HG02840 (cell line): ENCODE measurements around the gene SLC40A1.

Experiments used
- ATAC-seq: cut with Tn5 transposase; IDR thresholded peaks from one replicate; pipeline ENCODE4 v1.9.1; 2021; ENCODE audit warnings: mild to moderate bottlenecking, moderate library complexity, moderate number of reproducible peaks; ENCODE audit not compliant: unreplicated experiment, low FRiP score

SLC40A1 gene

GRCh38 chr2:189601043-189601442, 20.5 kb upstream of the SLC40A1 start:
- no peak for ATAC-seq

DNA sequence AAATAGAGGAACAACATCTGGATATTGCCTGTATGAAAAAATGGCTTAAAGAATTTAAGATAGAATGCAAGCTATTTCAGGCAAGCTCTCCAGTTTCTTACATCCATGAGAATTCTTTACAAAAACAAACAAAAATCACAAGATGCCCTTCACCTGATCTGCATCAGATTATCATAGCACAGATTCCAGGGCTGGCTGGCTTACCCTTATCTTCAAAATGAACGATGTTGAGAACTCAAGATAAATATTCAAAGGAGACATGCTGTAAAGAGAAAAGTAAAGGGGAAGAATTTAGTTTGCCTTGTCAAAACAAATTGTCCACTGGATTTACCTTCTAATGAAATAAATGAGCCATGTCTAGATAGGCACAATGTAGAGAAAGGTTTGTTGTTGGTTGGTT, 18.7 kb upstream of the SLC40A1 start:
- no peak for ATAC-seq

GRCh38 chr2:189595417-189595816, 14.8 kb upstream of the SLC40A1 start:
- ATAC-seq, result no peak

GRCh38 chr2:189594305-189594704, 13.7 kb upstream of the SLC40A1 start:
- ATAC-seq, result no peak

DNA sequence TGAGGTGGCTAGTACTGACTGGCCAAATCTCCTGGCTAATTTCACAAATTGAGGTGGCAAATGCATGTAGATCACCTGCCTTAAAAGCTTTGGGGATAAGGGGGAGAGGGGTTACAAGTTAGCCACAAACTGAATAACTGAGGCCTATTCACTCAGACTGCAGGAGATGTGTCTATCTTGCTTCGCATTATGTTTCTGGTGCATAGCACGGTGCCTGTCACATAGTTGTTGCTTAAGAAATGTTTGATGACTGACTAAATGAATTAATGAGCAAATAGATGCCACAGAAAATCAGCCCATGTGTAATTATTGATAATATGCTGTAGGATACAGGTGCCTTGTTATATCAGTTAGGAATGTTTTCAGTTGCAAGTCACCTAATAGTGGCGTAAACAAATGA, 12.5 kb upstream of the SLC40A1 start:
- no peak for ATAC-seq

GRCh38 chr2:189592353-189592984, 11.9 kb upstream of the SLC40A1 start:
- ATAC-seq, result no peak

GRCh38 chr2:189587780-189588179, 7.2 kb upstream of the SLC40A1 start:
- no peak for ATAC-seq

DNA sequence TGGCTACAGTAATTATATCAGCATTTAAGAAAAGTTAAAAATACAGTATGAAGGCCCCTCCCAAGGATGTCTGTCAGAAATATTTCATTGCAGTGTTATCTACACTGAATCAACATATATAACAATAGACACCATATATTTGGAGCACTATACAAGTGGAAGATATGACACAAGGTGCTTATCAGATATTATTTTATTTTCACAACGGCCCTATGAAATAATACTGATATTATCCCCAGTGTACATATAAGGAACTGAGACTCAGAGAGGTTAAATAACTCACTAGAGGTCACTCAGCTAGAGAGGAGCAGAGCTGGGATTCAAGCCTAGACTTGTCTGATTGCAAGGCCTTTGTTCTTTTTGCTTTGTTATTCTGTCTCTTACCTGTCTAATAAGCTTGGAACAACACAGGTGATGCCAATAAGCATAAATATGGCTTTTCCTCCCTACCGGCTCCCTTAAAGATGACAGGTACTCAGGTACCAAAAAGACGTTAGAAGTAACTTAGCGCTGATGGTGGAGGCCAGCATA, 4.7 kb upstream of the SLC40A1 start:
- ATAC-seq, result no peak

DNA sequence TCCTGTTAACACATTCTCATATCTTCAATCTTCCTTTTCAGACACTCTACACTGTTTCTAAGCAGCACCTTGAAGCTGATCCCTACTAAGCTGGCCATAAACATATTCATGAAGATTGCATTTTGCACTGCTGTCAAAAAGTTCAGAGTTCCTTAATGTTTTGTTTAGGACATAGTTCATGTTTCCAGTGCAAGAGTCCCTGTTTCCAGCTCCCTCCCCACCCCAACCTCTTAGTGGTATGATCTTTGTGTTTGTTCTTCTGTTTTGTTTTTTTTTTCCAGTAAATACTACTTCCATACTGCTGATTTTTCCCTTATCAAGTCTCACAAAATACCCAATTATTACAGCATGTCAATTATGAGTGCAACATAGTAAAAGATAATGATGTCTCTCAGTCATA, 4.1 kb upstream of the SLC40A1 start:
- no peak for ATAC-seq

DNA sequence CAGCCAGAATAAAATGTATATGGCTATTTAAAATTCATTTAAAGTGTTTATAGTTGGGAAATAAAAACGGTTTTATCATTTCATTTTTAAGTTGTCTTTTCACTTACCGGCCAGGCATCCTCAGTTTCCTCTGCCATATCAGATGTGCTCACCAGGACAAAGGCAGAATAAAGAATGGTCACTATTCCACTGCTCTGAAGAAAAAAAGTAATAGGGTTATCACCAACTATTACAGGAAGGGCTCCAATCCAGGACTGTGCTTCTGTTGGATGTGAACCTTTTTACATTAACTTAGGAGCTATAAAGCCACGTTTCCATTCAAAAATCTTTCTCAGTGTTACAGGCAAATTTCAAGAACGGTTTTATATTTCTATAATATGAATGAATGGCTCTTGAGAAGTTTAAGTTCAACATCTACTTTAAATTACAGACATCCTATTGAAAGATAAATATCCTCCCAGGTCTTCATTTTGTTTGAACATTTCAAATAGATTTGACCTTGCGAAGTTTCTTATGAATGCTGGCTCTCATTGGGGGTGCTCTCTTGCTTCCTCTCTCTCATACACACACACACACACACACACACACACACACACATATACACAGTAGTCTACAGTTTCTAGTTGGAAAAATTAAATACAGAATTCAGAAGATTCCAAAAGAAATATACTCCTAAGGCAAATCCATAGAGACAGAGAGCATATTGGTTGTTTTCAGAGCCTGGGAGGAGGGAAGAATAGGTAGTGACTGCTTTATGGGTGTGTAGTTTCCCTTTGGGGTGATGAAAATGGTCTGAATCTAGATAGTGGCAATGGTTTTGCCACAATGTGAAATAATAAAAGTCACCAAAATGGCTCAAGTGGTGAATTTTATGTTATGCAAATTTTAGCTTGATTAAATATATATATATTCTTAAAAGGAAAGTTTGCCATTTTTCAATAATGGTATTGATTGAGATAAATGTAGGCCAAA, 2.9 kb upstream of the SLC40A1 start:
- ATAC-seq, result no peak

DNA sequence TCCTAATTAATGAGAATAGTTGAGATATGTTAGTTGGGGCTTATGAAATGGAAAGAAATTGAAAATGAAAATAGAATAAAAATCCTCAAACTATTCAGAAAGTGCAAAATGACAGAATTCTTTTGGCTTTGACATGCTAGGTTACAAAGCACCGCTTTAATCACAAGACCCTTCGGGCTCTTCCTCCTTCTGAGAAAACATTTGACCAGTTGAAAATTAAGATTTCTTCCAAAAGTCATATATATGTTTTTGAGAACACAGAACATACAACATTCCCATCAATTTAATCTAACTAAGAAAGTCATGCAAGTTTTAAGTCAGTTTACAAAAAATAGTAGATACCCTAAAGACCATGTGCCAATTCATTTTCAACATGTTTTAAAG, 2.2 kb upstream of the SLC40A1 start:
- no peak for ATAC-seq

DNA sequence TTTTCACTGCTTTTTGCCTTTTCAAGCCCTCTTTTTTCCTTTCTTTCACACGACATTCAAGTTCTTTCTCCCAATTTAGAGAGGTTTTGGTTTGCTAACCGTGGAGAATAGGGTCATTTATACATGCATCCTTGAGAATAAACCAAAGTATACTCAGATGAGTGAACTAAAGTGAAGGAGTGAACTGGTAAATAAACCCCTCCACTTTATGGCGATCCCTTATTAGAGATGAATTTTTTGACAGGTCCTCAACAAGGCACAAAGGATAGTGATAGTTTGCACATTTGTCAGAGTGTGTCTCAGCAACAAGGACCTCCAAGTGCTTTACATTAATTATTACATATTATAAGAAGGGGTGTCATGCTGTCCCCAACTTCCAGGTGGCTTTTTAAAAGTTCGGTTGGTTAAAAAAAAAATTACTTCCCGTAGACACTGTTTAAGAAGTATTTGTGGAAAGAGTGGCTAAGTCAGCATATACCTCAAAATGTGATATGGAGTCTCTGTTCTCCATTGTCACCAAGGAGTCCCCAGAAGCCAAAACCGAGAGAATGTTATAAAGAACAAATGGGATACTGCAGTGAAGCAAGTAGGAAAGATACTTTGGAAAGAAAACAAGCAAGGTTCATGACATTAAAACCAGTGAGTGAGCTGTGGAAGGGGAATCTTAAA, 1.7 kb upstream of the SLC40A1 start:
- no peak for ATAC-seq

- ATAC-seq, result no peak
Observed at GRCh38 chr2:189581354-189582139, 961 bp upstream of the SLC40A1 start.

- peak; percentile 37 for ATAC-seq
Observed at GRCh38 chr2:189580241-189580651, 340 bp downstream of the SLC40A1 start.

GRCh38 chr2:189579585-189580186, 900 bp downstream of the SLC40A1 start:
- ATAC-seq, result no peak

DNA sequence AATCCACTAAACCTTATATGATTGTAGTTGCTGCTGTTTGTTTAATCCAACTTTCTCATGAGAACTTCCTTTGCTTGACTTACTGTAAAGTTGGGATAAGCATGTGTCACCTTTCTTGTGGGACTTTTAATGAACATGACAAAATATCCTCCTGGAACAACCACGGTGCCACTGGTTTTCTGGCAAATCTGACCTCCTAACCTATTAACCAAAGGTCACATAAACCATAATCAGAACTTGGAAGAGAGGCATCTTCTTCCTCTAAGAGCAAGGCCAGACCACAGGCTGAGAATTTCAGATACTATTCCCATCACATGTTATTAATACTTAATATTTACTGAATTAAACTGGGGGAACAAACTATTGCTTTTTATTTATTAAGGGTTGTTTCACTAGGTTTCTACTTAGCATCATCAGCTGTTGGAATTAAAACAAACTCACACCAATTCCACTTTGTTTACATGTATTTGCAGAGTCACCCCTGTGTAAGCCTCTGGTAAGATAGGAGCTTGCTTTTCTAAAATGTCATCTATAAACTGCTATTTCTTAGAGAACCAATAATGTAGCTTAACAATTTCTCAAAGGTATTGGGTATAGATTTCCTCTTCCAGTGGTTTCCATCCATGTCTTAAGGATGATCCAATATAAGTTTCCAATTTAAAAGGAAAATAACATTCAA, 2.2 kb downstream of the SLC40A1 start:
- ATAC-seq, result no peak

- ATAC-seq, result no peak
Observed at GRCh38 chr2:189577121-189577520, 3.5 kb downstream of the SLC40A1 start.

DNA sequence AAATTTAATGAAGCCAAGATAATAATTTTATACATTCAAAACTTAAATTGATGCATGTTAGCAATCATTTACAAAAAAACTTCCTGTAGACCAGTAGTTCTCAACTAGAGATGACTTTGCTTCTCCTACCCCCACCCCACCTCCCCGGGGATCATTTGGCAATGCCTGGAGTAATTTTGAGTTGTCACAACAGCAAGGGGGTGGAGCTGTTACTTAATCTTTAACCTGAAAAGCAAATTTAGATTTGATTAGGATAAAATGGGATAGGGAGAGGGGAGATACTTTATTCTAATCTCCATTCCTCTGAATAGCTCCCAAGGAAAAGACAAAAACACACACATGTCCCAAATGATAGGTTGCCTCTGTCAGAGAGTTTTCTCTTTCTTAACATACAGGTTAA, 4.2 kb downstream of the SLC40A1 start:
- ATAC-seq, result no peak

DNA sequence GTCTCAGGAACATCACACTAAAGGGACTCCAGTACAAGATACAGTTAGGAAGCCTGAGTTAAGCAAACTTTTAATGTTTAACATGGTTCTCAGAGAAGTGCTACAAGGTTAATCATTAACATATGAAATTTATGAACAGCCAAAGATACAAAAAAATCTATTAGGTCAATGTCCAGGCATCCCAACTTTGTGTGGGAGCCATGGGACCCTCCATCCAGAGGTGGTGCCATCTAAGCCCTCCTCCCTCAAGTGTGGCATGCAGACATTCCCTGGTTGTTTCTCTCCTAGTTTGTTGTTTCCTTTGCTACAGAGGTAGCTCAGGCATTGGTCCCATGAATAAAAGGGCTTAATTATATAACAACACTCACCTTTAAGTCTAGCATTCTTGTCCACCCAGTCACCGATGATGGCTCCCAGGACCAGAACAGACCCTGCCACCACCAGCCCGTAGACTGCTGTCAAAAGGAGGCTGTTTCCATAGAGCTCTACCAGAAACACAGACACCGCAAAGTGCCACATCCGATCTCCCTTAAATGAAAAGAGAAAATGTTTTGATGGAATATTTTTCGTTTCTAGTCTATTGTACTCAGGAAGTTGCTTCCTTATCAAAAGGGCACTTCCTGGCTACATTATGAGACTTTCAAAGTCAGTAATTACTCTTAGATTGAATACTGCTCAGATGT, 5.7 kb downstream of the SLC40A1 start:
- no peak for ATAC-seq
